Measurements from ENCODE around the gene C20orf96.

The C20orf96 gene

DNA sequence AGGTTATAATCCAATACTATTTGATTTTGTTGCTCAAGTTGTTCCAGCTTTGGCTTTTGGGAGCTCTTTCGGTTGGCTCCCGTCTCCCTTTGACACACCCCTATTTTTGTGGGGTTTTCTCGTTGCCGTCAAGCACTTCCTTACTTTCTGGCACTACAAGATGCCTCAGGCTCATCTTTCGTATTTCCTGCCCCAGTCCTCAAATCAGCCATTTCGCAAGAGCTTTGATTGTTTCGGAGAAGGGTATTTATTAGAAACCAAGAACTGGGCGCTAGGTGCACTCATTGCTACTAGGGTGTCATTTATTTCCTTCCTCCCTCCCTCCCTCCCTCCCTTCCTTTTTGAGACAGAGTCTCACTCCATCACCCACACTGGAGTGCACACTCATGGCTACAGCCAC is 21.5 kb upstream of the C20orf96 start:
- no peak for DNase-seq

DNA sequence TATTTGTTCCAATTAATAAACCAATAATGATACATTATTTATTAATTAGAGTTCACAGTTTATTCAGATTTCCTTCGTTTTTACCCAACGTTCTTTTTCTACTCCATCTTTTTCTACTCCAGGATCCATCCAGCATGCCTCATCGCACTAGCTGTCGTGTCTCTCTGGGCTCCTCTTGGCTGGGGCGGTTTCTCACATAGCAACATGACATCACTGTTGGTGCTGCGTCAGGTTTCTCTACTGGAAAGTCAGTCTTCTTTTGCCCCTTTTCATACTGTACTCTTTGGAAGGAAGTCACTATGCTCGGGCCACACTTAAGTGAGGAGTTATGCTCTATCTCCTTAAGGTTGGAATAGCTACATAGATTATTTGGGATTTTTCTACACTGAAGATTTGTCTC is 21.1 kb upstream of the C20orf96 start:
- DNase-seq, result no peak

DNA sequence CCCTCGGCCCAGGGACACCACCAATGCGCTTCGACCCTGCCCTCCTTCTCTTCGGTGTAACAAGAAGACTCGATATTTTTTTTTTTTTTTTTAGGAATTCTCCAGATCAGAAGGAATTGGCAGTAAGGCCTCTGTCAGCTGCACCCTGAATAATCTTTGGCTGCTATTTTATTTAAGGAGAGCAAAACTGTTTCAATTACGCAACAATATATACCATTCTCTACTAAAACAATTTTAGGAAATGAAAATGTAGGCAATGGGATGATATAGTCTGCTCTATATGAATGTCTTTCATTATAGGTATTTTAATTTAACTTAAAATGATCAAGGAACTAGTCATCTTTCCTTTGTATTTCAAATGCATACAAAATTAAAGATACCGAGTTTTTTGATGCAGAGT is 20.1 kb upstream of the C20orf96 start:
- DNase-seq, result no peak

DNA sequence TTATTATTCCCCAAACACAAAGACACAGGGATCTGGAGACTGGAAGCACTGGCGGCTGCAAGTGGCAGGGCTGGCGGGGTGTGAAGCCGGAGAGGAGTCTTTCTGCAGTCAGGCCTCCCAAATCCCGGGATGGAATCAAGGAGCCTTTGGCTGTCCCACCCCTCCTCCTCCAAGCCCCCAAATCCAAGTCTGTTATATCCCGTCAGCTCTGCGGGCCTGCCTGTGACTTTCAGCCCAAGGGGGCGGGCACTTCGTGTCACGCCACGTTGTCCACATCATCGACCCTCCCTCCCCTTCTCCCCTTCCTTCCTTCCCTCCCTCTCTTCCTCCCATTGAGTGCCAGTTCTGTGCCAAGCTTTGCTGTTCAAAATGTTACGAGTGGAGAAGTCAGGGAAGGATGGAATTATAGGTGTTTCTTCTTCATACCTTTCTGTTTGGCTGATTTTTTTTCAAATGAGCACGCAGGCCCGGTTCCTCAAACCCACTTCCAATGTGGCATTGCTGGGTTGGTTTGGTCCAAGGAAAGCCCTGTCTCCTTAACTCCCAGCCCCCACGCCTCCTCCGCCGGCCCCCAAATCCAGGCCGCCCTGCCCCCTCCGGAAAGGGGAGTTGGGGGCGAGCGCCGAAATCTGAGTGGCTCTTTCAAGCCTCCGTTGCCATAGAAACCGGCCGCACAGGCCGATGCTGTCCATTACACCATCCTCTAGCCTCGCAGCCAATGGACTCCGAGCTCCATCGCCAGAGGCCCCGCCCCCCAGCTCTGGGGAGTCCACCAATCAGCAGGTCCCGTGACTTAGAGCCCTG is 19.5 kb upstream of the C20orf96 start:
- DNase-seq, result peak; percentile 67 to 72

DNA sequence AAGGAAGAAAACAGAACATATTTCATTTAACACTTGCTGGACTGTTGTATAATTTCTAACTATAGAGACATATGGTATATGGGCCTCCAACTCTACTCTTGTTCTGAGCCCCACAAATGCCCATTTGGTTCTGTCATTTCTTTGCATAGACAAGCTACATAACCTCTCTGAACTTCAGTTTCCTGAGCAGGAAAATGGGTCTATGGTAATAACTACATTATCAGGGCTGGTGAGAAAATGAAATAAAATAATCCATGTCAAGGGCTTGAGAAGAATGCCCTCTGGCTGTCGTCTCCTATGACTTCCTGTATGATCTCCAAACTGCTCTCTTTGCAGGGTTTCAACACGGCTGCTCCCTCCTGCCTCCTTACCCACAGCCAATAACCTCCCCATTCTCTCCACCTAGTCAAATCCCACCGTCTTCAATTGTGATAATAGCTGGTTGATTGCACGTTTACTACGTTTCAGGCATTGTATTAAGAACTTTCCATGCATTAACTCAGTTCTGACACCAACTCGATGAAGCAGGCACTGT is 18.8 kb upstream of the C20orf96 start:
- DNase-seq, result no peak

DNA sequence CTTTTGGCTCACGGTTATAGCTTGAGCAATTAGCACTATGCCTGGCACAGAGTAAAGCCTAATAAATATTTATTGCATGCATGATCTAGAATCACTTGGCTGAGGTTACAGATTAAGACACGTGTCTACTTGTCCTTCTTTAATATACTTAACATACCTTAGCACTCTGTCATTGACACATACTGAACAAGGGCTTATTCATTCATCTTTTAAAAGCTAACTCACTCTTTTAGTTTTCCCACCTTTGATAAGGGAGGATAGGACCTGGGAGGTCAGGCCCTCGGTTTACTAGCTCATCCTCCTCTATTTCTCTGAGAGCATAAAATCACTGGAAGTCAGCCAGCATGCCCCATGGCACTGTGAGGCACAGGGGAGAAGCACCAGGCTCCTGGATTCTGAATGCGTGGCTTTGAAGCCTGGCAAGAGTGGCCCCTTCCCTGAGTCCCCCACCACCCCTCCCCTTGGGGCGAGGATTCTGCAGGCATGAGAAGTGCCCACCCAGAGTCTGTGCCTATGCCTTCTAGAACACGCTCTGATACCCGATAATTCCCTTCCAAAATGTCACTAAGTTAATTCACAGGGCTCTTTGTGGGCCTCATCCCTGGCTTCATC is 18.0 kb upstream of the C20orf96 start:
- DNase-seq, result no peak

DNA sequence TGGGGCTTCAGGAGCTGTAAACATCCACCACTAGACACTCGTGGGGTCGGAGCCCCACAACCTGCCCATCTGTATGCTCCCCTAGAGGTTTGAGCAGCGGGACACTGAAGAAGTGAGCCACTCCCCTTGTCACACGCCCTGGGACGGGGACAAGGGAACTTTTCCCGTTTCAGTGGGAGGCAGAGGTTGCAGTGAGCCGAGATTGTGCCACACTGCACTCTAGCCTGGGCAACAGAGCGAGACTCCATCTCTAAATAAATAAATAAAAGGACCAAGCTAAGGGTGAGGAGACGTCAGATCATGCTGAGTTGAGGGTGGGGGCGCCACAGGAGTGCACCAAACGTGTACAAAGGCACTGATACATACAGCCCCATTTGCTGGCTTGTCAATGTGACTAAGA is 15.2 kb upstream of the C20orf96 start:
- no peak for DNase-seq

DNA sequence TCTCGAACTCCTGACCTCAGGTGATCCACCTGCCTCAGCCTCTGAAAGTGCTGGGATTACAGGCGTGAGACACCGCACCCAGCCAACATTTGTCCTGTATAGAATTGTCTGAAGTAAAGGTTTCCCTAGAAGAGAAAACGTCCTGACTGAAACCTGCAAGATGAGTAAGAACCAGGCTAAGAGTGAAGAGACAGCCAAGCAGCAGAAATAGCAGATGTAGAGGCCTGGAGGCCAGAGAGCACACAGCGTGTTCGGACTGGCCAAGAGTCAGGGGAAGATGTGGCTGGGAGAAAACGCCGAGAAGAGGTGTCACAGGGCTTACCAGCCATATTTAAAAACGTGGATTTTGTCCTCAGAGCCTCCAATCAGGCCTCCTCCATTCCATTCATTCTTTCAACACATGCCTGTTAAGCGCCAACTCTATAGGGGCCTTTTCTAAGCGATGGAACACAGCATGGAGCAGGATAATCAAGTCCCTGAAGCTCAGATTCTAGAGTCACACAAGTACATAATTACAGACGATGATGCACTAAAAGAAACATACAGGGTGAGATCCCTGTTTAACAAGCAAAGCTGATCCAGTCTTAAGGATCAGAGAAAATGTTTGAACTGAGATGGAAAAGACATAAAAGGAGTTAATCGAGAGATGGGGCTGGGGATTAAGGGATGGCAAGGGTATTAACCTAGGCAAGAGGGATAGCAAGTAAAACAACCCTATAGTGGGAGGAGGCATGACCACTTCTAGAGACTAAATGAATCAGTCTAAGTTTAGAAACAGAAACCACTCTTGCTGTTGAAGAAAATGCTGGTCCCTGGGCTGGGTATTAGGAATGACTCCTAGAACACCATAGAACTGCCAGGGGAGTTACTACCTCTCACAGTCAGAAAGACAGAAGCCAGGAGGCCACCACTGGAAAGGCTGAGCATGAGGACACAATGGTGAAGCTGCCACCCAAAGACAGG is 11.6 kb upstream of the C20orf96 start:
- DNase-seq, result no peak

DNA sequence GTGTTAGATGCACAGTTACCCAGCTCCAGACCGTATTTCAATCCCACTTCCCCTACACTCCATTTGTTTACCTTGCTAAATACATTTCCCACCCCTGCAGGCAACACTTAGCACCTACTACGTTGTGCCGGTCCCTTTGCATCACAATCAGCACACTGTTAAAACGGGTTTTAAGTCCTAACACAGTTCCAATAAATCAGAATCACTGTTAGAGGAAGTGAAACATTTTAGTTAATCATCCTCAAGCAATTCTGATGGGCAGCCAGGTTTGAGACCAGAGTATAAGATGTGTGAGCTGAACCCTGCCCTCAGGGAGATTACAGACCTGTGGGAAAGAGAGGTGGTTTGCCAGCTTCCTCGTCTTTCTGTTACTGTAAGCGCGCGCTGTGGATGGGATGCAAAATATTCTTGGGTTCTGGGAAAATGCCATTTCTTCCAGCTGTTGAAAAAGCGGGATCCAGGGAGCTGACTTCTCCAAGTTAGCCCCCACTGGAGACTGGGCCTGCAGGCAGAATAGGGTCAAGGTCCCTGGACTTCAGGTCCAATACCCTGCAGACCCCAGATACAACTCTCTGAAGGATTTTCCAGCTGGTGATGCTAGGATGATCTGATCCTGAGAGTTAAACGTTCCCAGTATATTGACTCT is 9.9 kb upstream of the C20orf96 start:
- DNase-seq, result no peak

DNA sequence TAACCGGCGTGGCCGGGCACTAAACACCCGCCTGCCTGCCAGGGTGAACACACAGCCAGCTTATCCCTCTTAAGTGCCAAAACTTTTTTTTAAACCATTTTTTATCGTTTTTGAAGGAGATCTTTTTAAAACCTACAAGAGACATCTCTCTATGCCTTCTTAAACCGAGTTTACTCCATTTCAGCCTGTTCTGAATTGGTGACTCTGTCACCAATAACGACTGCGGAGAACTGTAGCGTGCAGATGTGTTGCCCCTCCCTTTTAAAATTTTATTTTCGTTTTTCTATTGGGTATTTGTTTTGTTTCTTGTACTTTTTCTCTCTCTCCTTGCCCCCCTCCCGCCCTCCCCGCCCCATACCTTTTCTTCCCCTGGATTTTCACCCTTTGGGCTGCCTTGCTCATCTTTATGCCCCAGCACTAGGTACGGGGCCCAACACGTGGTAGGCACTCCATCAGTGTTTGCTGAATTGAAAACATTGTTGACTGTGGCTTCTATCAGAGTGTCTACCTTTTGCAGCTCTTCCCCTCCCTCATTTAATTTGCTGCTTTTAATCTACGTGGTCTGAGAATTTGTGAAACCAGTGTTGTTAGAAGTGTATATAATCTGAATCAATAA is 8.3 kb upstream of the C20orf96 start:
- no peak for DNase-seq

DNA sequence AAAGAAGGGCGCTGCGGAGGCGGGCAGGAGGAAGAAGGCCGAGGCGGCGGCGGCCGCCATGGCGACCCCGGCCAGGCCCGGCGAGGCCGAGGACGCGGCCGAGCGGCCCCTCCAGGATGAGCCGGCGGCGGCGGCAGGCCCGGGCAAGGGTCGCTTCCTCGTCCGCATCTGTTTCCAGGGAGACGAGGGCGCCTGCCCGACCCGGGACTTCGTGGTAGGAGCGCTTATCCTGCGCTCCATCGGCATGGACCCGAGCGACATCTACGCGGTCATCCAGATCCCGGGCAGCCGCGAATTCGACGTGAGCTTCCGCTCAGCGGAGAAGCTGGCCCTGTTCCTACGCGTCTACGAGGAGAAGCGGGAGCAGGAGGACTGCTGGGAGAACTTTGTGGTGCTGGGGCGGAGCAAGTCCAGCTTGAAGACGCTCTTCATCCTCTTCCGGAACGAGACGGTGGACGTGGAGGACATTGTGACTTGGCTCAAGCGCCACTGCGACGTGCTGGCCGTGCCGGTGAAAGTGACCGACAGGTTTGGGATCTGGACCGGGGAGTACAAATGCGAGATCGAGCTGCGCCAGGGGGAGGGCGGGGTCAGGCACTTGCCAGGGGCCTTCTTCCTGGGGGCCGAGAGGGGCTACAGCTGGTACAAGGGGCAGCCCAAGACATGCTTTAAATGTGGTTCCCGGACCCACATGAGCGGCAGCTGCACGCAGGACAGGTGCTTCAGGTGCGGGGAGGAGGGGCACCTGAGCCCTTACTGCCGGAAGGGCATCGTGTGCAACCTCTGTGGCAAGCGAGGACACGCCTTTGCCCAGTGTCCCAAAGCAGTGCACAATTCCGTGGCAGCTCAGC is 7.6 kb upstream of the C20orf96 start:
- DNase-seq, result peak; percentile 20 to 39

DNA sequence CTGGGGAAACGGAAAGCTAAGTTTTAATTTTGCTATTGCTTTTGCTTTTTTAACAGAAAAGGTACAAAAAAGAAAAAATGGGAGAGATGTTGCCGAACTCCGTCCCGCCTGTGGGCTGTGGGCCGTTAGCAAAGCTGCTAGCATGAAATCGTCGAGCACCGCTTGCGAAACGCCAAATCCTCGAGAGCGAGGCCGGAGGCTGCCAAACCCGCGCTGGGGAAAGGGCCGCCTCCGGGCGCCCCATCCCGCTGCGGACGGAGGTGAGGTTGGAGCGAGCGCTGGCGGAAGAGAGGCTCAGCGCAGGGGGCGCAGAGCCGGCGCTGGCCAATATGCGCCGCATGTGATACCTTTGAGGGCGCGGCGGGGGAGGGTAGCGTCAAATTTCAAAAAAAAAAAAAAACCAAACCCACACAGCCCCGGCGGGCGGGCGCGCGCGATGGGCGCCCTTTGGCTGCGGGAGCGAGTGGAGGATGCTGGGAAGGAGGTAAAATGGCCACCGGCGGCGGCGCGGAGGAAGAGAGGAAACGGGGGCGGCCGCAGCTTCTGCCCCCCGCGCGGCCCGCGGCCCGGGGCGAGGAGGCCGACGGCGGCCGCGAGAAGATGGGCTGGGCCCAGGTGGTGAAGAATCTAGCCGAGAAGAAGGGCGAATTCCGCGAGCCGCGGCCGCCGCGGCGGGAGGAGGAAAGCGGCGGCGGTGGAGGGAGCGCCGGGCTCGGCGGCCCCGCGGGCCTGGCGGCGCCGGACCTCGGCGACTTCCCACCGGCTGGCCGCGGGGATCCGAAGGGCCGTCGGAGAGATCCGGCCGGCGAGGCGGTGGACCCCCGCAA is 6.8 kb upstream of the C20orf96 start, which contains the start of gene ZCCHC3:
ZCCHC3 (plus strand) TSS at position 473 of the 827 bp plus-strand sequence; CDS start at position 490, 17 bp downstream.
- peak; percentile 82 to 83 for DNase-seq

DNA sequence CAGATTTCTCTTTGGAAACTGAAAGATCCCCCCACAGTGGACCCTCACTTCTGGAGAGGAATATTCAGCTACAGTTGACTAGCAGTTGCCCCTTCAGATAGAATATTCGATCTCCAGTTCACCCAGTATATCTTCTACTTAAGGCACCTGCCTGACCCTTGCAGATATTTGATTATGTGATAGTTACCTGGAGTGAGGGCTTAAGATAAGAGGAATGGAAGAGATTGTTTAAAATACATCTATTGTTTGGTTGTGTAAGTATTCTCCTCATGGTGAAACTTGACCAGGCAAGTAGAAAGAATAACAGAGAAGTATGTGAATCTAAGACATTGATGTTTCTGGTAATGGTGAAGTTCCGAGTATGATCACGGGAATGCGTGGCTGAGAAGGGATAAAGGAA is 5.3 kb upstream of the C20orf96 start:
- no peak for DNase-seq

DNA sequence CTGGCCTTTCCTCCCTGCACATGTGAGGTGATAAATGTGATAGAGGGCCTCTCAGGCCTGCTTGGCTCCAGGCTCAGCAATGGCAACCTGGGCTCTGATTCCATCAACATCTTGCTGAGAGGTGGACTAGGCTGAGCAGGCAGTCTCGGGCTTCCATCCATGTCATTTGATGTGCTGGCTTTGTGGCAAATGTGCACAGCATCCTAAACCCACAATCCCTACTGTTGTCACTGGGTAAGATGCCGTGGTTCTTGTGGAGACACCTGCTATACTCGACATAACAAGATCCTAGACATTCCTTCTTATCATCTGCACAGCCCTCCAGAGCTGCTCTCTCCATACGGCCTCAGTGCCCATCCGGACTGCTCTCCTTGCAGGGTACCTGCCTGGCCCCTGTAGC is 4.1 kb upstream of the C20orf96 start:
- DNase-seq, result no peak

DNA sequence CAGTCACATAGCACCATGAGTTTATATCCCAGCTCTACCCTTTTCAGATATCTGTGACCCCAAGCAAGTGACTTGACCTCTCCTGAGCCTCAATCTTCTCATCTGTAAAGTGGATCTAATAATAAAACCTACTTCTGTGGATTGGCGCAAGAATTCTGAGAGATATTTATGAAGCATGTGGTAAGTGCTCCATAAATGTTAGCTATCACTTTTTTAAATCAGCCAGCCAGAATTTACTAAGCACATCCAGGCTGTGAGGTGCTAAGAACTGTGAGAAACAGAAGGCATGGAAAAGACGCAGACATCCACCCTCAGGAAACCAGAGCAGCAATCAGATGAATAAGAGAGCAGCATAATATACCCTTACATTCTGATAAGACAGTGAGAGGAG is 862 bp downstream of the C20orf96 start:
- no peak for DNase-seq

DNA sequence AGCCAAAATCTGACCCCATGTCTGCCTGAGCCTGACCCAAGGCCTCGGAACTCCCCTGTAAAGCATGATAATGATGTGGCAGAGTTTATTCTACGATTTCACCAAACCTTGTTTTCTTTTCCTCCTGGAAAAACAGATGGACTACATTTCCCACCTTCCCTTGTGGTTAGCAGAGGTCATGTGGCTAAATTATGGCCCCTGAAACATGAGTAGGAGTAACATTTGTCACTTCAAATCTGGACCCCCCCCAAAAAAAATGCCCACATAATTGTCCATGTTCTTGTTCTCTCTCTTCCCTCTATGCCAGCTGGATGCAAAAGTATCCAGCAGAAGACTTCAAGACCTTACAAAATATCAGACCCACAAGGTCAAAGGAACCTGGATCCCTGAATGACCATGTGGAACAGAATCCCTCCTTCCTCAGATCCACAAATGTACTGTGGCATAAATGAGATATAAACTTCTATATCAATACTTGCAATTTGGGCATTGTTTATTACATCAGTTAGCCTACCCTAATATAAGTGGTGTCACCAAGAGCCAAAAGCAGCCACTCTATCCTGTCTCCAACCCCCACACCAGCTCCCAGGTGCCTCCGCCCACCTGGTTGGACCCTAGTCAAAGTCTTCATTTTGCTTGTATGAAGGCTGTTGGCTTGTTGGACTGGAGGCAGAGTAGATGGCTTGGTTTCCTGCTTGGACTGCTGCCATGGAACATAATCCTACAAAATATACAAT is 1.4 kb downstream of the C20orf96 start:
- DNase-seq, result no peak

DNA sequence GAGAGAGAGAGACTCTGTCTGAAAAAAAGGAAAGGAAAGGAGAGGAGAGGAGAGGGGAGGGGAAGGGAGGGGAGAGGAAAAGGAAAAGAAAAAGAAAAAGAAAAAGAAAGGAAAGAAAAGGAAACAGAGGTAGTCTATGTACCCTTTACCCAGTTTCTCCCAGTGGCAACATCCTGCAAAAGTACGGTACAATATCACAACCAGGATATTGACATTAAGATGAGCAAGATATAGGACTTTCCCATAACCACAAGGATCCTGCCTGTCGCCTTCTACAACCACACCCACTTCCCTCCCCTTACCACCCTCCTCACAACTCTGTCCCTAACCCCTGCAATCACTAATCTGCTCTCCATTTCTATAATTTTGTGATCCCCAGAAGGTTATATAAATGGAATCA is 4.0 kb downstream of the C20orf96 start:
- no peak for DNase-seq

DNA sequence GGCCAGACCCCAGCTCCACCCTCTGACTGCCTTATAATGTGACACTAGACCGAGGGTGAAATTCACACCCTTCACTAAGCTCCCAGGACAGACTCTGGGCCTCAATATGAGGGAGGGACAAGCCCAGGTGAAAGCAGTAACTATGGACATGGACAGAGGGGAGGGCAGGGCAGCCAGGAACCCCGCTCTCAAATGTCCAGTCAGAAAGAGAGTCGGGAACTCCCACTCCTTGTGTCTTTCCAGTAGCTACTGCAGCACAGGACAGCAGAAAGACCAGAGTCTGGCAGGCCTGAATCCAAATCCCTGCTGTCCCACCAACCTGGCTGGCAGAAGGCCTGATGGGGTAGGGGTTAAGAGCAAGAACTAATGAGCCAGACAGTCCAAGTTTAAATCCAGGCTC is 6.4 kb downstream of the C20orf96 start:
- DNase-seq, result no peak
